PC-3 (cell line): ENCODE results near the gene ERCC5.

Source experiments
- CTCF ChIP-seq: fragments of 300-600 bp; sonication (generic); conservative IDR thresholded peaks from 2 replicates; pipeline ENCODE4 v1.5.1; 2017; ENCODE audit warnings: antibody characterized with exemption, low read depth, mild to moderate bottlenecking, low read length
- EZH2 ChIP-seq: fragments of 300-600 bp; sonication (generic); IDR thresholded peaks from one replicate; pipeline ENCODE4 v1.6.1; 2017; ENCODE audit warnings: antibody characterized with exemption, mild to moderate bottlenecking, low read length; ENCODE audit not compliant: unreplicated experiment

GRCh38 chr13:102907886-102908515 lies 62.2 kb downstream of the ERCC5 start:
- TF ChIP-seq EZH2 (no peak), CTCF (no peak)
